IPS-20b (cell line): Measurements from ENCODE around the gene BARX2.
A peak's percentile ranks its signal among the peaks of the same experiment; 100 is the strongest.

Source experiments
- H3K27ac ChIP-seq: one replicate; pipeline ENCODE4 v1.5.1; 2013; ENCODE audit warnings: low read length
- H3K27me3 ChIP-seq: 2 replicates; pipeline ENCODE4 v1.6.1; 2013; ENCODE audit warnings: mild to moderate bottlenecking, low read length, inconsistent platforms; ENCODE audit not compliant: insufficient read depth
- H3K36me3 ChIP-seq: 2 replicates; pipeline ENCODE4 v1.6.1; 2013; ENCODE audit warnings: low read depth, mild to moderate bottlenecking, inconsistent platforms, low read length, moderate library complexity; ENCODE audit not compliant: insufficient read depth
- H3K4me1 ChIP-seq: 2 replicates; pipeline ENCODE4 v1.6.1; 2013; ENCODE audit warnings: mild to moderate bottlenecking, control low read depth, inconsistent platforms, low read length, moderate library complexity; ENCODE audit not compliant: insufficient read depth
- H3K4me3 ChIP-seq: 2 replicates; pipeline ENCODE4 v1.5.1; 2013; ENCODE audit warnings: mild to moderate bottlenecking, low read length, inconsistent platforms
- H3K9ac ChIP-seq: 2 replicates; pipeline ENCODE4 v1.6.1; 2013; ENCODE audit warnings: low read depth, mild to moderate bottlenecking, inconsistent platforms, low read length, moderate library complexity
- H3K9me3 ChIP-seq: 2 replicates; pipeline ENCODE4 v1.6.1; 2013; ENCODE audit warnings: mild to moderate bottlenecking, low read depth, low read length, inconsistent platforms; ENCODE audit not compliant: insufficient read depth

BARX2 gene

GRCh38 chr11:129359748-129360147, 15.9 kb upstream of the BARX2 start:
- peaks cover 19% of the 10 kb centered on the region for H3K27me3 ChIP-seq

GRCh38 chr11:129364143-129364654, 11.4 kb upstream of the BARX2 start:
- Histone ChIP-seq H3K9me3 (0 out of 2 replicates have a peak, but pooled peaks cover 3% of the 10 kb centered on the region), H3K4me3 (no peak overlapping the region), H3K27me3 (peaks cover 58% of the 10 kb centered on the region), H3K27ac (no peak overlapping the region), H3K4me1 (no peaks in the 10 kb centered on the region), H3K36me3 (no peaks in the 10 kb centered on the region), H3K9ac (no peak overlapping the region)

More at GRCh38 chr11:129359748-129360147, 15.9 kb upstream of the BARX2 start:
- H3K9ac ChIP-seq = no peak overlapping the region
- no peaks in the 10 kb centered on the region for H3K36me3 ChIP-seq
- no peak overlapping the region for H3K27ac ChIP-seq
- no peak overlapping the region for H3K4me3 ChIP-seq
- no peaks in the 10 kb centered on the region for H3K4me1 ChIP-seq
- 0 out of 2 replicates have a peak, but pooled peaks cover 4% of the 10 kb centered on the region for H3K9me3 ChIP-seq

- peaks cover 74% of the 10 kb centered on the region for H3K27me3 ChIP-seq
- no peaks in the 10 kb centered on the region for H3K9me3 ChIP-seq
- H3K4me3 ChIP-seq = no peak overlapping the region
- H3K4me1 ChIP-seq = no peaks in the 10 kb centered on the region
- no peak overlapping the region for H3K27ac ChIP-seq
- H3K36me3 ChIP-seq = no peaks in the 10 kb centered on the region
- H3K9ac ChIP-seq = no peak overlapping the region
Observed at GRCh38 chr11:129365816-129366215, 9.8 kb upstream of the BARX2 start.

GRCh38 chr11:129366737-129367597, 8.7 kb upstream of the BARX2 start:
- H3K27me3 ChIP-seq = peaks cover 86% of the 10 kb centered on the region
- no peak overlapping the region for H3K27ac ChIP-seq
- H3K4me3 ChIP-seq = no peak overlapping the region
- H3K36me3 ChIP-seq = no peaks in the 10 kb centered on the region
- no peak overlapping the region for H3K9ac ChIP-seq
- H3K4me1 ChIP-seq = no peaks in the 10 kb centered on the region
- no peaks in the 10 kb centered on the region for H3K9me3 ChIP-seq

- H3K9me3 ChIP-seq = no peaks in the 10 kb centered on the region
- H3K4me1 ChIP-seq = no peaks in the 10 kb centered on the region
- no peak overlapping the region for H3K4me3 ChIP-seq
- H3K27me3 ChIP-seq = peaks cover 93% of the 10 kb centered on the region
- no peak overlapping the region for H3K9ac ChIP-seq
- no peak overlapping the region for H3K27ac ChIP-seq
- H3K36me3 ChIP-seq = no peaks in the 10 kb centered on the region
Observed at GRCh38 chr11:129368889-129369672, 6.6 kb upstream of the BARX2 start.

GRCh38 chr11:129370715-129371114, 4.9 kb upstream of the BARX2 start:
- Histone ChIP-seq H3K9me3 (no peaks in the 10 kb centered on the region; the same call in 1 of the 2 replicates), H3K27me3 (peaks cover 100% of the 10 kb centered on the region), H3K27ac (no peak overlapping the region), H3K36me3 (no peaks in the 10 kb centered on the region), H3K4me3 (no peak overlapping the region), H3K4me1 (no peaks in the 10 kb centered on the region), H3K9ac (no peak overlapping the region)

GRCh38 chr11:129372609-129373488, 2.8 kb upstream of the BARX2 start:
- Histone ChIP-seq H3K27ac (no peak overlapping the region), H3K36me3 (no peaks in the 10 kb centered on the region), H3K9me3 (no peaks in the 10 kb centered on the region; the same call in 1 of the 2 replicates), H3K4me1 (peaks cover 9% of the 10 kb centered on the region; the same call in 1 of the 2 replicates), H3K4me3 (peak overlapping the region; percentile 67), H3K9ac (no peak overlapping the region), H3K27me3 (peaks cover 100% of the 10 kb centered on the region)

- Histone ChIP-seq H3K9ac (no peak overlapping the region), H3K36me3 (no peaks in the 10 kb centered on the region), H3K27ac (no peak overlapping the region), H3K27me3 (peaks cover 100% of the 10 kb centered on the region), H3K4me1 (peaks cover 9% of the 10 kb centered on the region; the same call in 1 of the 2 replicates), H3K9me3 (no peaks in the 10 kb centered on the region; the same call in 1 of the 2 replicates), H3K4me3 (peak overlapping the region; percentile 67)
Observed at GRCh38 chr11:129373489-129373953, 2.1 kb upstream of the BARX2 start.

- Histone ChIP-seq H3K27me3 (peaks cover 100% of the 10 kb centered on the region), H3K4me1 (peaks cover 9% of the 10 kb centered on the region; the same call in 1 of the 2 replicates), H3K9ac (no peak overlapping the region), H3K9me3 (no peaks in the 10 kb centered on the region; the same call in 1 of the 2 replicates), H3K4me3 (peak overlapping the region; percentile 67), H3K27ac (no peak overlapping the region), H3K36me3 (no peaks in the 10 kb centered on the region)
Observed at GRCh38 chr11:129374081-129374992, 1.3 kb upstream of the BARX2 start.
